CD14-positive monocyte (primary cell): ENCODE results near the gene SIGLEC10. TPM values are rescaled to one million over a fixed set of nuclear protein-coding genes. Genes with fewer than 3 reads are reported as not detected.

ENCODE experiments used
- DNase-seq, 3 donors: peaks; one replicate each; pipeline ENCODE4 v3.0.0-alpha.2; 2011 to 2022
- H2AFZ ChIP-seq: 2 replicates; pipeline ENCODE4 v1.6.0; 2012; ENCODE audit warnings: mild to moderate bottlenecking, low read depth, low read length, inconsistent platforms; ENCODE audit not compliant: insufficient read depth, poor library complexity, severe bottlenecking
- H3K27ac ChIP-seq, 2 donors: 1 replicate in 1 of 2; 2 replicates in 1 of 2; pipeline ENCODE4 v1.5.1; 2012 to 2013; ENCODE audit warnings: low read length in 2 of 2, control low read depth in 1 of 2, inconsistent platforms in 1 of 2, low read depth in 1 of 2, mild to moderate bottlenecking in 1 of 2
- H3K27me3 ChIP-seq, 2 donors: one replicate each; pipeline versions ENCODE4 v1.6.0 to v1.6.1; 2011 to 2013; ENCODE audit warnings: low read length in 2 of 2; ENCODE audit not compliant: control insufficient read depth in 2 of 2, insufficient read depth in 2 of 2
- H3K36me3 ChIP-seq, 2 donors: replicated peaks in 1 of 2; 1 replicate in 1 of 2; 2 replicates in 1 of 2; pipeline versions ENCODE4 v1.5.1 to v1.6.1; 2012 to 2013; ENCODE audit warnings: low read length in 2 of 2, control low read depth in 1 of 2, inconsistent platforms in 1 of 2, mild to moderate bottlenecking in 1 of 2; ENCODE audit not compliant: insufficient read depth in 2 of 2, control insufficient read depth in 1 of 2
- H3K4me1 ChIP-seq, 2 donors: 1 replicate in 1 of 2; 2 replicates in 1 of 2; pipeline versions ENCODE4 v1.5.1 to v1.6.1; 2012 to 2013; ENCODE audit warnings: low read length in 2 of 2, control low read depth in 1 of 2, inconsistent platforms in 1 of 2, mild to moderate bottlenecking in 1 of 2, moderate library complexity in 1 of 2; ENCODE audit not compliant: insufficient read depth in 2 of 2, control insufficient read depth in 1 of 2
- H3K4me2 ChIP-seq: replicated peaks from 2 replicates; pipeline ENCODE3; 2012; ENCODE audit warnings: low read length, moderate library complexity, mild to moderate bottlenecking; ENCODE audit not compliant: poor library complexity, severe bottlenecking; ENCODE audit errors: extremely low read depth
- H3K4me3 ChIP-seq, 3 experiments: fragments of 200-600 bp in 1 of 3; sonication (generic) in 1 of 3; replicated peaks in 1 of 3; 1 replicate in 2 of 3; 2 replicates in 1 of 3; pipeline ENCODE4 v1.5.1; 2011 to 2013; ENCODE audit warnings: low read length in 3 of 3, mild to moderate bottlenecking in 3 of 3, control low read depth in 2 of 3, low read depth in 2 of 3, inconsistent platforms in 1 of 3, moderate library complexity in 1 of 3
- H3K79me2 ChIP-seq: 2 replicates; pipeline ENCODE4 v1.6.0; 2012; ENCODE audit warnings: mild to moderate bottlenecking, control low read depth, inconsistent platforms, low read length, moderate library complexity; ENCODE audit not compliant: insufficient read depth
- H3K9ac ChIP-seq: 2 replicates; pipeline ENCODE4 v1.6.0; 2017; ENCODE audit warnings: low read length, mild to moderate bottlenecking; ENCODE audit not compliant: insufficient read depth, poor library complexity, severe bottlenecking
- H3K9me3 ChIP-seq, 2 donors: replicated peaks in 1 of 2; 1 replicate in 1 of 2; 2 replicates in 1 of 2; pipeline versions ENCODE4 v1.5.1 to v1.6.1; 2012 to 2013; ENCODE audit warnings: low read length in 2 of 2, control low read depth in 1 of 2; ENCODE audit not compliant: control insufficient read depth in 1 of 2, insufficient read depth in 1 of 2
- H4K20me1 ChIP-seq: 2 replicates; pipeline ENCODE4 v1.6.0; 2012; ENCODE audit warnings: mild to moderate bottlenecking, low read length, control low read depth, moderate library complexity; ENCODE audit not compliant: insufficient read depth
- H3K27ac Mint-ChIP-seq, 7 donors: one replicate each; pipeline ENCODE4 v1.8.0; 2020; ENCODE audit warnings: mild to moderate bottlenecking in 7 of 7, mixed read lengths in 7 of 7, moderate library complexity in 6 of 7, inconsistent platforms in 2 of 7
- H3K27me3 Mint-ChIP-seq, 3 donors: one replicate each; pipeline ENCODE4 v1.8.0; 2021 to 2022; ENCODE audit warnings: low read depth in 3 of 3, mild to moderate bottlenecking in 3 of 3, mixed read lengths in 3 of 3, moderate library complexity in 3 of 3, inconsistent platforms in 1 of 3
- H3K36me3 Mint-ChIP-seq, 2 donors: one replicate each; pipeline ENCODE4 v1.8.0; 2020; ENCODE audit warnings: mixed read lengths in 2 of 2, inconsistent platforms in 1 of 2, mild to moderate bottlenecking in 1 of 2
- H3K4me1 Mint-ChIP-seq: one replicate; pipeline ENCODE4 v1.8.0; 2020; ENCODE audit warnings: mild to moderate bottlenecking, mixed read lengths
- H3K4me3 Mint-ChIP-seq, 2 donors: one replicate each; pipeline ENCODE4 v1.8.0; 2020; ENCODE audit warnings: mild to moderate bottlenecking in 2 of 2, mixed read lengths in 2 of 2, moderate library complexity in 1 of 2
- H3K9me3 Mint-ChIP-seq, 7 donors: one replicate each; pipeline ENCODE4 v1.8.0; 2020 to 2022; ENCODE audit warnings: mixed read lengths in 7 of 7, mild to moderate bottlenecking in 6 of 7, moderate library complexity in 6 of 7, inconsistent platforms in 2 of 7
- CTCF ChIP-seq: fragments of 200-600 bp; IDR thresholded peaks from one replicate; pipeline ENCODE4 v1.8.0; 2022; ENCODE audit warnings: antibody characterized with exemption, mild to moderate bottlenecking
- WGBS: methylation state at CpG from one replicate; pipeline ENCODE4 v1.1.5; 2013; ENCODE audit warnings: missing lambda C conversion rate; ENCODE audit not compliant: insufficient coverage; 5-methylcytosine and 5-hydroxymethylcytosine counted together
- intact Hi-C, 2 donors: fragments of 100-400 bp; cut with micrococcal nuclease; formaldehyde crosslinking; loops; one replicate each; pipeline versions ENCODE4 v1.15.0 to v1.15.1; 2023
- polyA plus RNA-seq, 3 donors: library from polyadenylated mRNA; depleted of rRNA in 1 of 3; unstranded in 2 of 3; stranded (reverse) in 1 of 3; fragments of 300-500 nt in 2 of 3; fragments of >200 nt in 1 of 3; fragmentation: Illumina TruSeq in 2 of 3; gene quantifications; 1 replicate in 2 of 3; 2 replicates in 1 of 3; pipeline ENCODE4 v1.2.3, GENCODE V29; 2012 to 2021

The SIGLEC10 gene
- polyA plus RNA-seq, 3 donors, result 16.6 to 114 (median 64.9) TPM

- peaks cover 72% of the 10 kb centered on the region for H3K79me2 ChIP-seq
- no peak for TF ChIP-seq CTCF
- Mint-ChIP-seq H3K4me3 (peak overlapping the region; percentile 96 to 99), H3K27ac (peak overlapping the region; percentile 93 to 99 (median 97)), H3K4me1 (peaks cover 71% of the 10 kb centered on the region), H3K9me3 (no peaks in the 10 kb centered on the region), H3K36me3 (peaks cover 3 to 5% of the 10 kb centered on the region in 2 donors), H3K27me3 (peaks cover 0 to 6% (median 0%) of the 10 kb centered on the region in 3 donors)
- H2AFZ ChIP-seq, result peak overlapping the region; percentile 90
- peaks cover 51 to 83% of the 10 kb centered on the region in 2 donors for H3K4me1 ChIP-seq
- no peaks in the 10 kb centered on the region for H3K27me3 ChIP-seq
- H3K9ac ChIP-seq, result peak overlapping the region; percentile 80
- no peaks in the 10 kb centered on the region for H3K36me3 ChIP-seq
- H3K4me3 ChIP-seq, result peak overlapping the region; percentile 89 to 93 (median 91)
- intact Hi-C loops, result loop anchor here (2.0 to 5.0 kb wide), 2 partner anchors 27 to 40 kb away; no protein-coding TSS in a partner anchor
- H3K4me2 ChIP-seq, result peak overlapping the region; percentile 100
- DNase-seq, result peak; percentile 94 to 98 (median 95)
- under 1% methylated on average over 58 of the region's 64 CpGs for WGBS
- H3K9me3 ChIP-seq, result no peaks in the 10 kb centered on the region
- peak overlapping the region; percentile 92 to 93 for H3K27ac ChIP-seq
- H4K20me1 ChIP-seq, result no peaks in the 10 kb centered on the region
These were observed 49.7 kb downstream of the SIGLEC10 start for GRCh38 chr19:51367565-51368365.

- DNase-seq, result no peak
- Histone ChIP-seq H3K9ac (peak overlapping the region; percentile 80), H3K9me3 (no peaks in the 10 kb centered on the region), H3K4me3 (peak overlapping the region; percentile 89 to 93 (median 91)), H3K36me3 (no peaks in the 10 kb centered on the region), H3K4me2 (peak overlapping the region; percentile 100), H4K20me1 (no peaks in the 10 kb centered on the region), H3K27ac (peak overlapping the region; percentile 92 to 93), H3K79me2 (peaks cover 74% of the 10 kb centered on the region), H2AFZ (peak overlapping the region; percentile 90), H3K27me3 (no peaks in the 10 kb centered on the region), H3K4me1 (peaks cover 46 to 83% of the 10 kb centered on the region in 2 donors)
- Mint-ChIP-seq H3K4me1 (peaks cover 71% of the 10 kb centered on the region), H3K4me3 (peak overlapping the region; percentile 96 to 99), H3K27ac (peak overlapping the region; percentile 93 to 99 (median 97)), H3K27me3 (peaks cover 0 to 6% (median 0%) of the 10 kb centered on the region in 3 donors), H3K9me3 (no peaks in the 10 kb centered on the region), H3K36me3 (peaks cover 3 to 5% of the 10 kb centered on the region in 2 donors)
- WGBS, result 1% methylated on average over 9 of the region's 15 CpGs
- intact Hi-C loops, result loop anchor here (2.0 to 5.0 kb wide), 2 partner anchors 28 to 40 kb away; no protein-coding TSS in a partner anchor
- no peak for TF ChIP-seq CTCF
These were observed 50.2 kb downstream of the SIGLEC10 start for GRCh38 chr19:51367255-51367564.
